T-helper 2 cell (primary cell): ENCODE measurements around the gene PTPRG.

Experiments
- DNase-seq, 5 experiments: peaks; one replicate each; pipeline versions ENCODE4 v3.0.0 to v3.0.0-alpha.2; 2012 to 2022

Gene PTPRG

DNA sequence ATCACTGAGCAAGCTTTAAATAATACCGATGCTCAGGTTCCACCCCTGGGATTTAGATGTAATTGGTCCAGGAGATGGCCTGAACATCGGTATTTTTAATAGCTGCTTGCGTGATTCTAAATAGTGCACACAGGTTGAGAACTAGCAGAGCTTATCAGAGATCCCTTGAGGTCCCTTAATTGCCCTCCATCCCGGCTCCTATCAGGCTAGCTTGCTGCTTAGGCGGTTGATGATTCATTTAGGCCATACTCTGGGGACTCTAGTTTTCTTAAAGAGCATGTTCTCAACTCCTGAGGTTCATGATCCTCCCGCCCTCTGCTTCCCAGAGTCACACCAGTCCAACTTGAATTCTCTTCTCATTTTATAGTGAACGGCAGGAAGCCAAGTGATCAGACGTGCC, 531.7 kb downstream of the PTPRG start:
- DNase-seq: no peak

DNA sequence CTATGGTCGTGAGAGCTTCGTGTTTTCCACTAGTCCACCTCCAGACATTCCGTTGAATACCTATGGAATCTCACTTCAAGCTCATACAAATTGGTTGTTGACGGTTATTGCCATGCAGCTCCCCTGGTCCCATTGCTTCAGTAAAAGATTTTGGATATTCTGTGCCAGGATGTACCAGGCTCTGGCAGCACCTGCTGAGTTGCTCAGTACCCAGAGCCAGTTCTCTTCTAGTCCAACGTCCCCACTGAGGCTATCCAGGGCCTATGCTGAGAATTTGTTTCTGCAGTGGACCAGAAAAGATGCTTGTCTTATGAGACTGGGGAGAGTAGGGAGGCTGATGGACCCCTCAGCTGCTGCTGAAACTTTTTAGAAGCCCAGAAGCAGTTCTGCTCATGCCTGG, 533.1 kb downstream of the PTPRG start:
- DNase-seq: no peak

DNA sequence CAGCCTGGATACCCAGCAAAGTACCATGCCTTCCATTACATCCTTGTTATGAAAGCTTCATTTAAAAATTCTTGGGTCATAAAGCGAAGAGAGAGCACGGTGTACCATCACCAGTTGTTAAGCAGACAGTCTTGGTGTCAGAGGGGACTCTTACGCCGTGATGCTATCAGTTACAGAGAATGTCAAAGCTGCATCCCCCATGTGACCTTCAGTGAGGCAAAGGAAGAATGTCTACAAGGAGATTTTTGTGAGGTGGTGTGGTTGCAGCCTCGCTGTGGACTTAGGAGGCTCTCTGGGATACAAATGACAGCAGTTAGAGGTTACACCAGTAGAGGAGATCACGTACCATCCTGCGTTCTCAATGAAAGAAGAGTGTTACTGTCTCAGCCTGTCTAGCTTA, 533.7 kb downstream of the PTPRG start:
- DNase-seq: no peak

DNA sequence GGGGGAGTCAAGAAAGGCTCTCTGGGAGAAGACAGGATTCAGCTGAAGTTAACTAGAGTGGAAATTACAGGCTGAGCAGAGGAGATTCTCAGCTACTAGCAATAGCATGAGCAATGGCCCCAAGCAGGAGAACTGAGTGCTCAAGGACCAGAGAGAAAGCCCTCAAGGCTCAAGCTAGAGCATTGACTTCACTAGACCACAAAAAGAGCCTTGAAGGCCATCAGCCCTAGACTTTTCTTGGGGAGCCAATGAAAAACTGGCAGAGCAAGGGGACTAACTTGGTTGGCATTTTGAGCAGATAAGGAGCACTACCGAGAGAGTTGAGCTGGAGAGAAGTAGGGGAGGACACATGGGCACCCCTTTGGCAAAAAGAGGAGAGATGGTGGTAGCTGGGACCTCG, 534.4 kb downstream of the PTPRG start:
- no peak for DNase-seq

DNA sequence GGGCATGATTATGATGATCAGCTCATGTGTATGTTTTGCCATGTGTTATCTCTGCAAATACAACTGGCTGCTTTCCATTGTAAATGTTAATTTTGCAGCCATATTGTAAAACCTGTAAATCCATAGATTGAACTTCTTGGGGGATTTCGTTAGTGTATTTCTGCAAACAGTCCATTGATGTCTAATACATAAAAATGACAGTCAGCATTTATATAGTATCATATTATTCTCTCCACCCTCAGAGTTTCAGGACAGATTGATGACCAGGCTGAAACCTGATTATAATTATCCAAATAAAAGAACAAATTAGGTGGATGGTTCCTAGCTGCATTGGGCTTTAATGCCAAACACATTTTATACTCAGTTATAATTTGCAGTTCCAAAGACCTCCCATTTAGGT, 535.1 kb downstream of the PTPRG start:
- no peak for DNase-seq

DNA sequence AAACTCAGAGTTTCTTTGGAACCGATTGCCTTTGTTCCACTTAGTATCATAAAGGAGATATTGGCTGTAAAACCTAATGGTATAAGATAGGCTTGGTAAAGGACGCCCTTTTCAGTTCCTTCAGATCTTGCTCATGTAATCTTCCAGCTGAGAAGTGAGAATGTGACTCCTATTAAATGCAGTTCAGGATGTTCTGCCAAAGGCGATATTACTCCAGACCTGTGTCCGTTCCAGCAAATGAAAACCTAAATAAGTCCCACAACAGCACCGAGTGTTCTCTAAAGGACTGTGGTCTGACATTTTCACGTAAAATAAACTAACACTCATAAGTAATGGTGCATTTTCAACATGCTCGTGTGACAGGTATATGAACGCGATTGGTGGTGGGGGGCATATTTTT, 535.8 kb downstream of the PTPRG start:
- DNase-seq: no peak

DNA sequence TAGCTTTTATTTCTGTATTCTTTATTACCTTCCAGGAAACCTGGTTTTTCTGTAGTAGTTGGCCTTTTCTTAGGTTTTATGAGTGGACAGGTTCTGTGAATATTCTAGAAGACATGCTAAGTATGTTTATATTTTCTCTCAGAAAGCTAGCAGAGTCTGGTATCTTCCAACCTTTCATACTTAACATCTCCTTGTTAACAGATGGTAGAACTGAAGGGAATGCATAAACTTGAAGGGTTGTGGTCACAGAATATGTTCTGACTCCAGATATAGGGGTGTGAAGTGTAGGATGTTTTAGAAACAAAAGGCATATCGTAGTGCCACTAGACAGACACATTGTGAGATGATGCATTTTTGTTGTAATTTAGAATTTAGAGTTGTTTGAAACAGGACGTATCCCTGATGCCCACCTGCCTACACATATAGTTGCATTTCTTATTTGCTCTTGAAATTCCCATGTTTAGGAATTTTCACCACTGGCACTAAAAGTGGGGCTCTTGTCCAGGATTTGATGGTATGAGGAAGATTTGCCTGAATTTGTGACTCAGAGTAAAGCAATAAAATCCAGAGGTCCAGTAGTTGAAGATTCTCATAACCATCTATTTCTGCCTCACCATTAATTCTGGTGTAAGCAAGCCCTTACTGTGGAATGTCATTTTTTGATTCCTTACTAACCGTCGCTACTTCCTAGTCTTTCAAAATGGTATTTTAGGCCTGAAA, 537.4 kb downstream of the PTPRG start:
- no peak for DNase-seq

DNA sequence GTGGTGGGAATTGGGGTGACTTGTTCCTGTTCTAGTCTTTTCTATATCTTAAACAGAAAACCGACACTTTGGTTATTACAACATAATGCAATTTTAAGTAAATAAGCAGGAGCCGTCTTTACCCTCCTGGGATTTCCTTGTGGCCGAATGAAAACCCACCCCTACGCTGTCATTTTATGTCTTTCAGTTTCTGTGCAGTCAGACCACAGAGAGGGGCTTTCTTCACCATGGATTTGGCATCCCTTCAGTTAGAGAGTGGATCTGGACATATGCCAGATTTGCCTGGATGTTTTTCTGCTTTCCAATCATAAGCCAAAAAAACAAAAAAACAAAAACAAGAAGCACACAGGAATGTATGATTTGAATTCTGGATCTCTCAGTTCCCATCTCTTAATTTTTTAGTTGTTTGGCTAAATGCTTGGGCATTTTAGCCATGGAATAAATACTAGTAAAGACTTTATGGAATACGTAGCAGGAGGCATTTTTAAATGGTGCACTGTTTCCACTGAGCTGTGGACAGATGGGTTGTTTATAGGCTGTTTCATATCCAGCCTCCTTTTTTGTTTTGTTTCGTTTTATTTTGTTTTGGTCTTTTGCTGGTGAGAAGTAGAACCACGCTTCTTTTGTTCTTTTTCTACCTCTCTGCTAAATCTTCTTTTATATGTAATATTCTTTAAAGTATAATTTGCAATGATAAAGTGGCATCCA, 539.1 kb downstream of the PTPRG start:
- DNase-seq: no peak

DNA sequence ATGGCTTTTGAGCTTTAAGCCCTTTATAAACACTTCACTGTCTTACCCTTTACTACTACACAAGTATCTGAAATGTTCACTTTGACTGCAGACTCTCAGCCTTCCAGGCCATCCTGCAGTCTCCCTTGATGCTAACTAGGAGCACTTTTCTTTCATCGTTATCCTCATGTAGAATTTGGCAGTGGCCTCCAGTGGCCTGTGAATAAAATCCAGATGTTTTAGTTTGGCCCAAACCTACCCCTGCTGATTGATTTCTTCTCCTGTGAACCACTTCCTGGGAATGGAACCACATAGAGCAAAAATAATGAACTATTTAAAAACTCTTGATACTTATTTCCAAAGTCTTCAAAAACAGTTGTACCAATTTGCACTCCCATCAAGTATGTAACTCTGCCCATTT, 540.1 kb downstream of the PTPRG start:
- no peak for DNase-seq

DNA sequence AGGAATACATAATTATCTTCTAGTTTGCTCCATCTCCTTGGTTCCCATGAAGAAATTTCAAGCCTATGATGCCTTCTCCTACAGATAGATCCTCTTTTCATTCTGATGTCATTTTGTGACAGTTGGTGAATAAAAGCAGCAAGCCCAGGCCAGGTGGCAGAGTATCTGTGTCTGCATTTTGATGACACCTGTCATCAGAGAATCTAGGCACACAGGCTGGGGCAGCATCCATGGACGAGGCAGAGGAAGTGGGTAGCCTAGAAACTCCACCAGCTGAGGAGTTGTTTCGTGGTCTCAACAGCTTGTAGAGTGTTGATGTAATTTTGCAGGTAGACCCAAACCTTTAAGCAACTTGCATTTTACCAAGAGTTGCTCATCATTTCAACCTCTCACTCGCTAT, 542.2 kb downstream of the PTPRG start:
- no peak for DNase-seq

DNA sequence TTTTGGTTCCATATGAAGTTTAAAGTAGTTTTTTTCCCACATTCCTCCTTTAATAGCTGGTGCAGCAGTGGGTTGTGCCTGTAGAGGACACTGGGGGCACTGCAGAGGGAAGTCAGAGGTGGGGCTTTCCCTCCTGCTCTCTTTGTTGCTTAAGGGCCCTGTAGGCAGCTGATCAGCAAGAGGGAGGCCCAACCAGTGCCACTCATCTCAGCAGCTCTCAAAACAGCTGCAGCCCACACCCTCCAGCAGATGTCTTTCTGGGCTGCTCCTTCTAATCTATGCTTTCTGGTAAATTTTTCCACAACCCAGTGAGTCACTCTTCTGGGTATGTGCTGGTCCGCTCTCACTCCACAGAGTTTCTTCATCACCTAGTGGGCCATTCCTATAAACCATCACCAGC, 548.2 kb downstream of the PTPRG start:
- DNase-seq: no peak

DNA sequence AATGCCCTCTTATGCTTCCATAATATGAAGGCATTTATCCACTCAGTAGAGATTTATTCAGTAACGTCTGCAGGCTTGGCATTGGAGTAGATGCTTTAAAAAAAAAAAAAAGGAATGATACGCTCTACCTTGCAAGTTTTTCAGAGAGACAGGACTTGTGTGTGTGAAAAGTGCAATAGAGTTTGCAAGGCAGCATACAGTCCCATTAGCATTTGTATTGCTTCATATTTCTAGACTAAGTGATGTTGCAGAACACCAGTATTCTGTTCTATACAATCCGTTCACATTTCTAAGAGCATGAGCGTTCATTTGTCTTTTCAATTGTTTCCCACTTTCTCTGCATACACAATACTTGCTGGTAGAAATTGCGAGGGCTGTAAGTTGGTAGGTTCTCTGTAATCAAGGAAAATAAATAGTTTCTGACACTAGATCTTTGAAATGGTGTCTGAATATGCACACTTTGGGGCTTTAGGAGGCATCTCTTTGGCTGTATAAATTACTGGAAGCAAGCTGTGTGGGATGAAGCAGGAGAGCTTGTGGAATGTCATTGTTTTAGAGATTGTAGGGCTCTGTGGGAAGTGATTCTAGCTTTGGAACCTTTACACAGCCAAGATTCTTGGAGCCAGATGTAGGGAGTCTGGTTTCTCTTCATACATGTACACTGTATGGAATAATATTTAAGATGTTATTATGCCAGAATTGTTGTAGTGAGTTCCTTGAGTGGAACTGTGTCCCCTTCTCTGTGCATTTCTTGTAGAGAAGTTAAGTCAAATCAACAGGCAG, 549.3 kb downstream of the PTPRG start:
- DNase-seq: no peak

DNA sequence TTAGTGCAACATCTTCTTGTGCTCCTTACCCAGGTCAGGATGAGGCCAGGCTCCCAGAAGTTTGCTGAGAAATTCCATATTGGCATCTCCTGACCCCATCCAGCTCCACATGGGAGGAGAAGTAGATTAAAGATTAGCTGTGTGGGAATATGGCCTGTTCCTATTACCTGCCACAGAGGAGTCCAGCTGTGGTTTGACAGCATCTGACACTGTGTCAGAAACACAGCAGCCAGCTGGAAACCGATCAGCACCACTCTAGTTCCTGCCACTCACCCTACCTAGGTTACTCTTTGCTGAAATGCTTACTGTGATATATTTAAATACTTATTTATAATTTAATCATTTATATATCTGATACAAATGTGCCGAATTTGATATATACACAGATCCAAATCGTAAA, 551.7 kb downstream of the PTPRG start:
- no peak for DNase-seq

DNA sequence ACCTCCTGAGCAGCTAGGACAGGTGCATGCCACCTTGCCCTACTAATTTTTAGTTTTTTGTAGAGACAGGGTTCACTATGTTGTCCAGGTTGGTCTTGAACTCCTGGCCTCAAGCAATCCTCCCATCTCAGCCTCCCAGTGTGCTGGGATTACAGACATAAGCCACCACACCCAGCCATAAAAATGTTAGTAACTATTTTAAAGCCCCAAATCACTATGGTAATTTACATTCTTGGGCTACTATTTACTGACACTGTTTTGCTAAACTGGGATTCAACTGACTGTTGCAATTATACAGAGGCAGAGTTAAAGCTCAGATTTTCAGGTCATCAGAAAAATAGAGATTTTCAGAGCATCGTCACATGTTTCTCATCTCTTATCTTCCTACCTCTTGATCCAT, 553.4 kb downstream of the PTPRG start:
- no peak for DNase-seq

DNA sequence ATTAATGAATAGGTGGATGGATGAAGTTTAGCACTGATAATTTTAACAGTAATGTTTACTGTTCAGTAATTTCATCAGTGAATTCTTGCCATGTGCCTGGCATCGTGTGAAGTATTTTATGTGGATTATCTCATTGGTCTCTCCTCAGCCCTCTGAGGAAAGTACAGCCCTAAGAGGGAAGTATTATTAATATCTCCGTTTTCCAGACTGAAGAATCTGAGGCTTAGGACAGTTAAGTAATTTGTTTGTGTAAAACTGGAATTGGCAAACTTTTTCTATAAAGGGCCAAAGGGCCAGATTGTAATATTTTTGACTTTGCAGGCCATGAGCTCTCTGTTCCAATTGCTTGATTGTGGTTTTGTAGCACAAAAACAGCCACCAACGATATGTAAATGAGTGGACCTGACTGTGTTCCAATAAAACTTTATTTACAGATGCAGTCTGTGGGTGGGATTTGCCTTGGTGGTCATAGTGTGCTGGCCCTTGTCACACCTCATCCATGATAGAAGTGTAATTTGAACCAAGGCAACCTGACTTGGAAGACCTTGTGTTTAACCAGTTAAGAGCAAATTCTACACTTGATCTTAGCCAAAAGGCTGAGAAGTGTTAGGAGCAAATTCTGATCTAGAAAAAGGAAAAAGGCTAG, 556.7 kb downstream of the PTPRG start:
- DNase-seq: no peak

DNA sequence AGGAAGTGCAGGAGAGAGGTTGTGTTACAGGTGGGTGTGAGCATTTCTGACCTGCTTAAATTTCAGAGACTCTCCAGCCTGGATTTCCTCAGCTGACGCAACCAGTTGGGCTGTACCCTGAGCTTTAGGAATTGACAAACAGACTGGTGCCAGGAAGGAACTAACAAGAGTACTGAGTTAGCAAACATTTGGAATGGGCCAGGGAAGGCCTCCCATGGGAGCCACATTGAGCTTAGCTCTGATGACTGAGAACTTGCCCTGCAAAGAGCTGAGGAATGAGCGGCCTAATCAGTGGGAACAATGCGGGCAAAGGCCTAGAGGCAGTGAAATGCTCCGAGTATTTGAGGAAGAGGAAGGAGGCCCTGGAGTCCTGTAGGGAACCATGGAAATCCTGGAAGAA, 557.8 kb downstream of the PTPRG start:
- no peak for DNase-seq

DNA sequence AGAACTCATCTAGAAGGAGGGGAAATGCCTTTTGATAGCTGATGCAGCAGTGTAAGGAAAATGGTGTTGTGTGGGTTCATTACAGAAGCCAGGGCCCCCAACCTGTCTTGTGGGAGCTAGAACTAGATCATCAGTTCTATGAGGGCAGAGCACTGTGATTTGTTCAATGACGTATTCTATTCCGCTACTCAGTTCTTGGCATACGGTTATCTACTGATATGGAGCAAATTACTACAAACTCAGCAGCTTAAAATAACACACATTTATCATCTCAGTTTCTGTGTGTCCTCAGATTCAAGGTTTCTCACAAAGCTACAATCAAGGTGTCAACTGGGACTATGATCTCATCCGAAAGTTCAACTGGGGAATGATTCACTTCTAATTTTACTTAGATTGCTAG, 561.4 kb downstream of the PTPRG start:
- DNase-seq: no peak

DNA sequence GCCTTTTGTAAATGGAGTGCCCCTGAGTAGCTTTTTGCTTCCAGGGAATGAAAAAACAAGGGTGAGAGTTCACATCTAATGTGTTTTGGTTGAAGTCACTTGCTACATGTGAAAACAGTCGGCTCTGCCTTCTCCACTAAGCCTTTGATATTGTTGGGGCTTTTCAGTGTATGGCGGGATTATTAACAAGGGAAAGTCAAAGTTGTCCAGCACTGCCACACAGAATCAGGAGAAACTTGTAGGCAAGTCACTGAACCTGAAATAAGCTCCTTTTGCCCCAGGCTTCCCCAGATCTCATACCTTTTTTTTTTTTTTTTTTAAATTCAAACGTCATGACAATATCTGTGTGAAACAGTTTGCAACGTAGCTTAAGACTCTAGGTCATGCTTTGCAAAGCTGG, 564.0 kb downstream of the PTPRG start:
- DNase-seq: no peak

DNA sequence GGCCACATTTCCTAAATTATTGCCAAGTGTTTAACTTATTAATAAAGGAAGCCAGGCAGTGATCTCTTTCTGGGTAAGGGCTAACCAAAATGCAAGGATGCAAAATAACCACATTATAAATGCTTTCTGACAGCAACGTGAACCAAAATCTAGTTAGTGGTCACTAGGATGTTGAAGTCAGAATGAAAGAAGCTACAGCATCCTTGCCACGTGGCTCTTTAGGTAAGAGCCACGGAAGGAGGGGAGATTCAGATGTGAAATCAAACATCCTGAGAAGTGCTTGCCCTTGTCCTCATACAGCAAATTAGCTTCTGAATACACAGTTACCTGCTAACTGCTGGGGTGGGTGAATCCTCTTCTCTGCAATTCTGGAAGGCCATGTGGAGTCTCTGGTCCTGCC, 565.7 kb downstream of the PTPRG start:
- no peak for DNase-seq

DNA sequence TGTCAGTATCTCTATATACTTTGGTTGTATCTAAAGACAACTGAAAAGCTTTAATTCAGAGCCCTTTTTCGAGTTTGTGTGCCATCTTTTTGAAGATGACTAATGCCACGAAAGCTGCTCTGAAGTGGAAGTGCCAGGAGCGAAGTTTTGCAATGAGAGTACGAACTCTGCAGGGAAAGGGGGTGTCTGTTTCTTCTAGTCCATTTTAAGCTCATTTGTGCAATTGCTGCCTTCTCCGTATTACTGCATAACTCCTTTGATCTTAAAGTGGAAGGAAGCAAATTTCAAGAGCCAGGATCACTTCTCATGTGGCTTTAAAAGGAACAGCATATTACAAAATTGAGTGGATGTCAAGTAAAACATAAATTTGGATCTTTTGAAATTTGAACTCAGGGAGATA, 566.7 kb downstream of the PTPRG start:
- no peak for DNase-seq

DNA sequence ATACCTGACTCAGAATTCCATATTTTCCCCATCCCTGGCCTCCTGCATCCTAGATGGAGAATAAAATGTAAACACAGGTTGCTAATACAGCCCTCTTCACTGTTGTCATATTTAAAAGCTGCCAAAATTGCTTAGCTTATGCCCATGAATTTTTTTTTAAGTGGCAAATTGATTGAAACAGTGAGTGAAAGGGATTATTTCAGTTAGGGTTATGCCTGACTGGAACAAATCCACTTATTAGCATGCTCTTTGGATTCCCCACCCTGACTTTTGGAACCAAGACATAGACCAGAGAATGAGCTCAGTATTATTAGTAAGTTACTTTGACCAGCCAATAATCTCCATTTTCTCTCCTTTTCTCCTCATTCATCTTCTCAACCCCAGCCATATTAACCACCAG, 567.3 kb downstream of the PTPRG start:
- no peak for DNase-seq

DNA sequence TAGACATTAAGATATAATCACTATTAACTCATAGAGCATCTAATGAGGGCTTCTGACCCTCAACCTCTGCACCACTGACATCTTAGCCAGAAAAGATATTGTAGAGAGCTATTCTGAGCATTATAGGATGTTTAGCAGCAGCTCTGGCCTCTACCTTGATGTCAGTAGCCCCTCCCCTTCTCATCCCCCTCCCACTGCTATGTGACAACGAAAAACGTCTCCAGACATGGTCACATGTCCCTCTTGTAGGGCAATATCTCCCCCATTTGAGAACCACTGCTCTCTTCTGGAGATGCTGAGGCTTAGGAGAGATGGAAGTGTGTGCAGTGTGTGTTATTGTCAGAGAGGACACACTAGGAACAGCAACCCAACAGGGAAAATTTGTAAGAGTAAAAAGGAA, 569.7 kb downstream of the PTPRG start:
- DNase-seq: no peak

DNA sequence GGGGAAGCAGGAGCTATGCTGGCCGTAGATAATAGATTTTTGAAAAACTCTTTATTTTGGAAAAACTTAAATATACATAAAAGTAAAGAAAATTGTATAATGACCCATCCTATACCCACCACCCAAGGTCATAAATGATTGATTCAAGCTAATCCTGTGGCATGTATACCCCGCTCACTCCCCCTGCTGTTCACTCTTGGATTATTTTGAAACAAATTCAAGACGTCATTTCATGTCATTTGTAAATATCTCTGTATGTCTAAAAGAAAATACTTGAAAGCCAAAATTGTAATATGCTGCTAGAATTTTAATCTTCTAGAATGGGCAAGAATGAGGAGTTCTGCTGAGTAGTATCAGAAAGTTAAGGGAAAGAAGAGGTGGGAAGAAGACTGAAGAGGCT, 570.2 kb downstream of the PTPRG start:
- no peak for DNase-seq
